Transverse colon (tissue), 4 donors: ENCODE measurements around the gene REX1BD. TPM values are rescaled to one million over a fixed set of nuclear protein-coding genes. Genes with fewer than 3 reads are reported as not detected.
A peak's percentile ranks its signal among the peaks of the same experiment; 100 is the strongest.

Source experiments
- DNase-seq: peaks from one replicate; pipeline ENCODE4 v3.0.0-alpha.2; 2019
- H3K27ac ChIP-seq, 4 donors: fragments of 200-600 bp; sonication (generic); 2 replicates each; pipeline ENCODE4 v1.5.1; 2016 to 2018; ENCODE audit warnings: inconsistent platforms in 4 of 4
- H3K27me3 ChIP-seq: fragments of 200-600 bp; sonication (generic); 2 replicates; pipeline ENCODE4 v1.5.1; 2017; ENCODE audit warnings: inconsistent platforms
- H3K36me3 ChIP-seq, 4 donors: fragments of 200-600 bp; sonication (generic); 2 replicates each; pipeline ENCODE4 v1.5.1; 2017 to 2019; ENCODE audit warnings: inconsistent platforms in 4 of 4
- H3K4me1 ChIP-seq, 4 donors: fragments of 200-600 bp; sonication (generic); 2 replicates each; pipeline ENCODE4 v1.5.1; 2017 to 2020; ENCODE audit warnings: inconsistent platforms in 4 of 4
- H3K4me3 ChIP-seq, 4 donors: fragments of 200-600 bp; sonication (generic); 1 replicate in 1 of 4; 2 replicates in 3 of 4; pipeline versions ENCODE4 v1.5.1 to v1.6.1; 2017 to 2019; ENCODE audit warnings: inconsistent platforms in 4 of 4
- H3K9me3 ChIP-seq, 2 donors: fragments of 200-600 bp; sonication (generic); 2 replicates each; pipeline ENCODE4 v1.5.1; 2017 to 2019; ENCODE audit warnings: inconsistent platforms in 2 of 2
- EP300 ChIP-seq: sonication (generic); formaldehyde crosslinking; IDR thresholded peaks from one replicate; pipeline ENCODE4 v1.6.1; 2017; ENCODE audit warnings: antibody characterized with exemption, low read depth
- POLR2A ChIP-seq: fragments of 450-650 bp; IDR thresholded peaks from one replicate; pipeline ENCODE4 v1.6.1; 2016; ENCODE audit warnings: antibody characterized with exemption, mild to moderate bottlenecking, moderate library complexity
- POLR2AphosphoS5 ChIP-seq, 3 donors: sonication (generic); formaldehyde crosslinking; IDR thresholded peaks; one replicate each; pipeline ENCODE4 v1.6.1; 2016; ENCODE audit warnings: antibody characterized with exemption in 3 of 3
- WGBS, 2 donors: methylation state at CpG; one replicate each; pipeline ENCODE4 v1.1.5; 2018; ENCODE audit warnings: low coverage in 1 of 2; 5-methylcytosine and 5-hydroxymethylcytosine counted together
- in situ Hi-C, 4 donors: fragments of 200-750 bp; cut with MboI; loops; one replicate each; pipeline versions ENCODE4 v1.15.0 to v1.15.1; 2017; ENCODE audit warnings: low sequenced_read_pairs in 3 of 4, low pct_ligation_motif_present in 1 of 4, low pct_unique_long_range_greater_than_20kb in 1 of 4
- intact Hi-C: fragments of 100-400 bp; cut with DNase I; formaldehyde crosslinking; loops from one replicate; pipeline ENCODE4 v1.15.1; 2023; ENCODE audit warnings: low total_unique reads
- total RNA-seq, 4 donors: library from RNA; depleted of rRNA; stranded (reverse); fragments of >200 nt; gene quantifications; one replicate each; pipeline ENCODE4 v1.1.0, GENCODE V29; 2016
- TF ChIP-seq, protein P1 (sequence below), 5 experiments: fragments of 200-600 bp in 3 of 5; fragments of 450-650 bp in 2 of 5; sonication (generic) in 3 of 5; IDR thresholded peaks; 1 replicate in 2 of 5; 2 replicates in 3 of 5; pipeline ENCODE4 v1.5.1; 2016 to 2017; ENCODE audit warnings: antibody characterized with exemption in 5 of 5, inconsistent platforms in 3 of 5, mild to moderate bottlenecking in 2 of 5, moderate library complexity in 1 of 5

The REX1BD gene
- total RNA-seq, 4 donors from 2014 or later: 75.1 to 171 (median 121) TPM

DNA sequence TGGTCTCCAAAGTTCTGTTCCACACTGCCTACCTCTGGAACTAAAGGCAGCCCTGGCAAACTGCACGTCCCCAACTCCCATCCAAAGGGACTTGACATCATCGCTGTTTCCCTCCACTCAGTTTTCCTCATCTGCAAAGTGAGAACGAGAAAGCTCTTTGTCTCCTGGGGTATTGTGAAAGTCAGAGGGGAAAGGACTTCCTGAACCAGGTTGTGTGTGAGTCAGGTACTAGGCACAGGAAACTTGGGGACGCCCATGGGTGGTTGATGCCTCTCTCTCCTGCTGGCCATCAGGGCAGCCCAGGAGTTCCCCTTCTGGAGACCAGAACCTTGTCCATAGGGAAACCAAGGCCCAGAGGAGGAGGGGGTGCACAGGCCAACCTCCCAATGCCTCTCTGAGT is 13.3 kb downstream of the REX1BD start:
- intact Hi-C loops (no loop called here), in situ Hi-C loops (loop anchor here in 1 of 4 donors (25.0 kb wide), 1 partner anchor 210 kb away; no protein-coding TSS in a partner anchor)
- Histone ChIP-seq H3K4me3 (no peak overlapping the region), H3K27ac (no peak overlapping the region), H3K4me1 (peaks cover 0 to 15% (median 7%) of the 10 kb centered on the region in 4 donors), H3K36me3 (no peaks in the 10 kb centered on the region), H3K27me3 (peaks cover 90% of the 10 kb centered on the region), H3K9me3 (no peaks in the 10 kb centered on the region)
- TF ChIP-seq POLR2AphosphoS5 (IDR thresholded peaks at IDR 0.05) (no peak), EP300 (no peak), POLR2A (no peak)
- TF ChIP-seq, protein P1, sequence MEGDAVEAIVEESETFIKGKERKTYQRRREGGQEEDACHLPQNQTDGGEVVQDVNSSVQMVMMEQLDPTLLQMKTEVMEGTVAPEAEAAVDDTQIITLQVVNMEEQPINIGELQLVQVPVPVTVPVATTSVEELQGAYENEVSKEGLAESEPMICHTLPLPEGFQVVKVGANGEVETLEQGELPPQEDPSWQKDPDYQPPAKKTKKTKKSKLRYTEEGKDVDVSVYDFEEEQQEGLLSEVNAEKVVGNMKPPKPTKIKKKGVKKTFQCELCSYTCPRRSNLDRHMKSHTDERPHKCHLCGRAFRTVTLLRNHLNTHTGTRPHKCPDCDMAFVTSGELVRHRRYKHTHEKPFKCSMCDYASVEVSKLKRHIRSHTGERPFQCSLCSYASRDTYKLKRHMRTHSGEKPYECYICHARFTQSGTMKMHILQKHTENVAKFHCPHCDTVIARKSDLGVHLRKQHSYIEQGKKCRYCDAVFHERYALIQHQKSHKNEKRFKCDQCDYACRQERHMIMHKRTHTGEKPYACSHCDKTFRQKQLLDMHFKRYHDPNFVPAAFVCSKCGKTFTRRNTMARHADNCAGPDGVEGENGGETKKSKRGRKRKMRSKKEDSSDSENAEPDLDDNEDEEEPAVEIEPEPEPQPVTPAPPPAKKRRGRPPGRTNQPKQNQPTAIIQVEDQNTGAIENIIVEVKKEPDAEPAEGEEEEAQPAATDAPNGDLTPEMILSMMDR (IDR thresholded peaks at IDR 0.05): no peak
- WGBS, 2 donors: 75 to 86% methylated on average over 4 of the region's 4 CpGs
- DNase-seq: no peak

DNA sequence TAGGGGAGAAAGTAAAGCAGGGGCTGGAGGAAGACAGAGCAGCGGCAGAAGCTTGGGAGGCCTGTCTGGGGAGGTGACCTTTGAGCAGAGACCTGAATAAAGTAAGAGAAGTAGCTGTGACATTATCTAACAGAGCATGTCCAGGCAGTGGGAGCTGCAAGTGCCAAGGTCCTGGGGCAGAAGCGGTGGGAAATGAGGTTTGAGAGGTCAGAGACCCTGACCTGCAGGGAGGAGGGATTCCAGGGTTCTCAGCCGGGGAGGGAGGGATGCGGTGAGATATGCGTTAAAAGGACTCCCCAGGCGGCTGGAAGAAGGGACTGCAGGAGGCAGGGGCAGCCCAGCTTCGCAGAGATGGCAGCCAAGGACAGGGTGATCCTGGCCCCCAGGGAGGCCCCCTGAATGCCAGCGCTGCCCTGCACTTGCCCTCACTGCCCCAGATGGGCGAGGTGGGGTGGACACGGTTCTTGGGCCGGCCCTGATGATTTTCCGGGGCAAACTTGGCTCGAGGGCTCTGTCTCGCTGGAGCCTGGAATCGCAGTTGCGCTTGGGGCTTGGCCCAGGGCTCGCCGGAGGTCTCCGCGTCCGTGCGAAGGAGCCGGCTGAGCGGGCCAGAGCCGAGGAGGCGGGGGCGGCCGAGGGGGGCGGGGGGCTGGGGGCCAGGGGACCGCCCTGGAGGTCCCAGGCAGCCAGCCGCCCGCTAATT is 14.8 kb downstream of the REX1BD start:
- Histone ChIP-seq H3K4me1 (peaks cover 7 to 26% (median 16%) of the 10 kb centered on the region in 4 donors), H3K9me3 (no peaks in the 10 kb centered on the region), H3K36me3 (no peaks in the 10 kb centered on the region), H3K27ac (no peak overlapping the region), H3K27me3 (peaks cover 96% of the 10 kb centered on the region), H3K4me3 (no peak overlapping the region)
- TF ChIP-seq POLR2A: no peak
- TF ChIP-seq, protein P1 (IDR thresholded peaks at IDR 0.05): peak in 2 of 5 experiments; percentile 19 to 26
- intact Hi-C loops: no loop called here
- in situ Hi-C loops: loop anchor here in 1 of 4 donors (25.0 kb wide), 1 partner anchor 209 kb away; no protein-coding TSS in a partner anchor
- DNase-seq: no peak
- 14 to 29% methylated on average over 1 to 13 of the region's 32 CpGs for WGBS, 2 donors

DNA sequence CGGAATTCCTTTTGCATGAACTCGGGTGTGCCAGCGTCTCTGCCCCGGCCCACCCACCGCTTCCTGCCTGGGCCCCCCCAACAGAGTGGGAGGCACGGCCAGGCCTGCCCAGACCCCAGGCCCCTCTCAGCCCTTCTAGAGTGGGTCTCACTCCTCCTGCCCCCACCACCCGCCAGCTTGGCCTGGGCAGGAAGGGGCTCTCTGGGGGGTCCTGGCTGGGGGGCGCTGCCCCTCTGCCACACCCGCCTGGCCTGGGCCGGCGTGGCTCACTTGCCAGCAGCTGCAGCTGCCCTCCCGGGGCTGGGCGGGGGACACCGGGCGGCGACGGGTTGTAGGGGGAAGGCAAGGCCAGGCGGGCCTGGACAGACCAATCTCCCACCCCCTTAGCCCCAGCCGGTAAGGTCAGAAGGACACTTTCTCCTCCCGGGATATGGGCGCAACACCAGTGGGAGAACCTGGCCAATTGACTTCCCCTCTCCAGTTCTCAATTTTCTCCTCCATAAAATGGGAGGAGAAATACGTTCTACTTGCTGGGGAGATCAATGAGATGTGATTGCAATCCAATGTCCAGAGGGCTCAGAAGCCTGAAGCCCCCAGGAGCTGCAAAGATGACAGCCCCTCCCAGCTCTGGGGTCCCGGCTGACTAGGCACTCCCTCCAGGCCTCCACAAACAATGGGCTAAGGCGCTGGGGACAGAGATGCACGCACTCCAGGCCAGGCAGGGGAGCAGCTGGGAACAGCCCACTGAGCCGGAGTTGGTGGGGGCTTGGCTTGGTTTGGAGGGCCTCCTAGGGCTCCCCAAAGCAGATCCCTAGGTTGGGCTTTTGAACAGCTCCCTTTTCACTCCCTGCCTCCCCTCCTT is 15.6 kb downstream of the REX1BD start:
- intact Hi-C loops: no loop called here
- no peak overlapping the region for H3K27ac ChIP-seq
- peaks cover 7 to 26% (median 16%) of the 10 kb centered on the region in 4 donors for H3K4me1 ChIP-seq
- peaks cover 96% of the 10 kb centered on the region for H3K27me3 ChIP-seq
- no peak for TF ChIP-seq EP300
- H3K36me3 ChIP-seq: no peaks in the 10 kb centered on the region
- no peaks in the 10 kb centered on the region for H3K9me3 ChIP-seq
- H3K4me3 ChIP-seq: no peak overlapping the region
- DNase-seq: no peak
- 18% methylated on average over 19 of the region's 26 CpGs; no CpG with 5 or more reads in 1 of the 2 donors for WGBS, 2 donors
- in situ Hi-C loops: loop anchor here in 1 of 4 donors (25.0 kb wide), 1 partner anchor 208 kb away; no protein-coding TSS in a partner anchor

DNA sequence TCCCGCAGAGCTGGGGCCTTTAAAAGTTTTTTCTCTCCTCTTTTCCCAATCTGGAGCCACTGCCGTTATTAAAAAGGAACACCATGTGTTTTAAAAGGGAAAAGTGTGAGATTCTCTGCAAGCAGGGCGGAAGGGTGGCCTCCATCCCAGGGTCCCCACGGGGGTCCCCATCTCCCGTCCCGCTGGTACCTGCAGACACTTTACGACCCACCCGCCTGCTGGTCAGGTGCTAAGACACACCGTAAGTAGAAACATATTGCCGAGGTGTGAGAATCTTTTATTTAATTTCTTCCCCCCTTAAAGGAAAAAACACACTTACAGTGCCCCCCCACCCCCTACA is 16.2 kb downstream of the REX1BD start:
- WGBS, 2 donors: 17 to 24% methylated on average over 7 to 10 of the region's 10 CpGs
- Histone ChIP-seq H3K36me3 (no peaks in the 10 kb centered on the region), H3K9me3 (no peaks in the 10 kb centered on the region), H3K27ac (no peak overlapping the region), H3K27me3 (peaks cover 96% of the 10 kb centered on the region), H3K4me3 (no peak overlapping the region), H3K4me1 (peaks cover 7 to 26% (median 16%) of the 10 kb centered on the region in 4 donors)
- DNase-seq: no peak
- TF ChIP-seq POLR2A (no peak), POLR2AphosphoS5 (IDR thresholded peaks at IDR 0.05) (no peak), EP300 (no peak)
- TF ChIP-seq, protein P1 (IDR thresholded peaks at IDR 0.05): no peak
- intact Hi-C loops (no loop called here), in situ Hi-C loops (loop anchor here in 1 of 4 donors (25.0 kb wide), 1 partner anchor 208 kb away; no protein-coding TSS in a partner anchor)
